ENCODE data around the gene LEP. TPM values are rescaled to one million over a fixed set of nuclear protein-coding genes. Genes with fewer than 3 reads are reported as not detected.

Gene LEP
- total RNA-seq, 6 experiments from 2014 or later: not detected

- Mint-ChIP-seq H3K27ac (no peak overlapping the region), H3K27me3 (ENCODE audit: insufficient read depth) (peaks cover 29% of the 10 kb centered on the region), H3K36me3 (ENCODE audit: low read depth) (no peaks in the 10 kb centered on the region), H3K4me1 (ENCODE audit: low read depth) (peaks cover 12% of the 10 kb centered on the region), H3K9me3 (no peaks in the 10 kb centered on the region), H3K4me3 (no peak overlapping the region)
- no peak for DNase-seq
- TF ChIP-seq CTCF (IDR thresholded peaks at IDR 0.05): no peak
Observed at GRCh38 chr7:128251337-128251736, 10.3 kb downstream of the LEP start.

- TF ChIP-seq CTCF (IDR thresholded peaks at IDR 0.05): no peak
- no peak overlapping the region for H3K4me3 Mint-ChIP-seq
- peaks cover 11% of the 10 kb centered on the region for H3K4me1 Mint-ChIP-seq (ENCODE audit: low read depth)
- H3K27ac Mint-ChIP-seq: no peak overlapping the region
- DNase-seq: no peak
- H3K27me3 Mint-ChIP-seq (ENCODE audit: insufficient read depth): peaks cover 26% of the 10 kb centered on the region
- no peaks in the 10 kb centered on the region for H3K36me3 Mint-ChIP-seq (ENCODE audit: low read depth)
- no peaks in the 10 kb centered on the region for H3K9me3 Mint-ChIP-seq
Observed at GRCh38 chr7:128253701-128254100, 12.6 kb downstream of the LEP start.

- H3K36me3 Mint-ChIP-seq (ENCODE audit: low read depth): no peaks in the 10 kb centered on the region
- no peak overlapping the region for H3K4me3 Mint-ChIP-seq
- no peak for TF ChIP-seq CTCF (IDR thresholded peaks at IDR 0.05)
- H3K27ac Mint-ChIP-seq: no peak overlapping the region
- H3K4me1 Mint-ChIP-seq (ENCODE audit: low read depth): peaks cover 18% of the 10 kb centered on the region
- H3K27me3 Mint-ChIP-seq (ENCODE audit: insufficient read depth): peaks cover 20% of the 10 kb centered on the region
- no peak for DNase-seq
- H3K9me3 Mint-ChIP-seq: no peaks in the 10 kb centered on the region
Observed at GRCh38 chr7:128254470-128254869, 13.4 kb downstream of the LEP start.

GRCh38 chr7:128255271-128255670, 14.2 kb downstream of the LEP start:
- Mint-ChIP-seq H3K9me3 (no peaks in the 10 kb centered on the region), H3K27me3 (ENCODE audit: insufficient read depth) (peaks cover 18% of the 10 kb centered on the region), H3K27ac (no peak overlapping the region), H3K36me3 (ENCODE audit: low read depth) (no peaks in the 10 kb centered on the region), H3K4me1 (ENCODE audit: low read depth) (peaks cover 21% of the 10 kb centered on the region), H3K4me3 (no peak overlapping the region)
- DNase-seq: no peak
- TF ChIP-seq CTCF (IDR thresholded peaks at IDR 0.05): no peak

GRCh38 chr7:128257458-128257857, 16.4 kb downstream of the LEP start:
- no peak overlapping the region; the same call in 1 of the 2 replicates for H3K27ac Mint-ChIP-seq

More at GRCh38 chr7:128257458-128257857, 16.4 kb downstream of the LEP start:
- Mint-ChIP-seq H3K27me3 (ENCODE audit: insufficient read depth) (peaks cover 10% of the 10 kb centered on the region), H3K9me3 (no peaks in the 10 kb centered on the region), H3K4me1 (ENCODE audit: low read depth) (peaks cover 21% of the 10 kb centered on the region), H3K4me3 (no peak overlapping the region), H3K36me3 (ENCODE audit: low read depth) (no peaks in the 10 kb centered on the region)
- TF ChIP-seq CTCF (IDR thresholded peaks at IDR 0.05): no peak
- no peak for DNase-seq
